GM08714 (cell line): ENCODE data around the gene CACUL1.

Source experiments
- H3K4me3 ChIP-seq: fragments of 200-500 bp; sonication (Bioruptor generic); 2 replicates; pipeline ENCODE4 v1.5.1; 2014; ENCODE audit warnings: mild to moderate bottlenecking, low read length, inconsistent platforms
- ZNF274 ChIP-seq: IDR thresholded peaks from 2 replicates; pipeline ENCODE4 v1.6.1; 2012; ENCODE audit warnings: mild to moderate bottlenecking, low read depth, low read length

CACUL1 gene

DNA sequence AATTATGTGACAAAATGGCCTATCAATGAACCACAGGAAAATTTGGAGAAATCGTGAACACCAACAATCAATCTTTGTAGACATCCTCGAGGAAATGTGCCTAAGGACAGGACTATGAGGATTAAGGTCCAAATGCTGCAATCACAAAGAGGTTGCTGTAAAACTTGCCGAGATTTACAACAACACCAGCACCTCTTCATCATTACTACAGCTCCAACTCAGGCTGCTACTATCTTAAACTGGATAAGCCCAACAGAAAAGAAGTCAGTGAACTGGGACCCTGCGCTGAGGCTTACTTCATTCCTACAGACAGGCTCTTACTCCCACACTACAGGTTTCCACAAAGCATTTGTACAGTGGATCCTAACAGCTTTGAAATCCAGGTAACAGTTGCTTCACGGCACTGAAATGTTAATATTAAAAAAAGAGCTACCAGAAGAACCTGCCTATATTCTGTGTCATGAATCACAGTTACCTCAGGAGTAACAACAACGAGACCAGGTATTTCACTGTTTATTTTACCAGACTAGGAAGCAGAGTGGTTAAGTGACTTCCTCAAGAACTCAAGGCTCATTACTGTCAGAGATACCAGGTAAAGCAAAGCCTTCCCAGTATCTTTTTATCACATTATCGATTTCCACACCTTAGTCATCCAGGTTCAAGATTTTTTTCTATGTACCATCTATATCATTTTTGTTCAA, 23.9 kb downstream of the CACUL1 start:
- TF ChIP-seq ZNF274 = no peak
- no peak overlapping the region for H3K4me3 ChIP-seq

DNA sequence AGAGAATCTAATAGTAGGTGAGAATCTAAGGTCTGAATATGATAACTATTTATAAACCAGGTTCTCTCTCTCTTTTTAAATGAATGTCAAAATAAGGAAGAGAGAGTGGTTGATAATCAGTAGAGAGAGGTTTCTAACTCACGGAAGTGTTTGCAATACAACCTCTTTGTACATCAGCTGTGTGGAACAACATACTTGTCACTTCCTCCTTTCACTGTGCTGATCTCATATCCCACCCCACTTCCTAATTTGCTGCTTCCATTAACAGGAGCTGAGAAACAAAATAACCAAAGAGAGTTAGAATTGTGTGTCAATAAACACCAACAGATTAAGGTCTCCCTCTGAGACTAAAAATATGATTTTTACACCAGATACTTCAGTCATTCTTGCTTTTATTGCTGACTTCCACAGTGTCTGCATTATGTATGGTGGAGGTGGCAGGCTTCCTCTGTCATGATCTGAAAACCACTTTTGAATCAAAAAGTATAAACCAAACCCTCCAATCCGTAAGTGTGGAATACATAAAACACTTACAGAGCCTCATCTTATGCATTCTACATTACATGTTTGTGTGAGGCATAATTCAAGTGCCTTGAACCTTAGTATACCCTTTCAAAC, 25.0 kb downstream of the CACUL1 start:
- H3K4me3 ChIP-seq = no peak overlapping the region
- TF ChIP-seq ZNF274 = no peak

DNA sequence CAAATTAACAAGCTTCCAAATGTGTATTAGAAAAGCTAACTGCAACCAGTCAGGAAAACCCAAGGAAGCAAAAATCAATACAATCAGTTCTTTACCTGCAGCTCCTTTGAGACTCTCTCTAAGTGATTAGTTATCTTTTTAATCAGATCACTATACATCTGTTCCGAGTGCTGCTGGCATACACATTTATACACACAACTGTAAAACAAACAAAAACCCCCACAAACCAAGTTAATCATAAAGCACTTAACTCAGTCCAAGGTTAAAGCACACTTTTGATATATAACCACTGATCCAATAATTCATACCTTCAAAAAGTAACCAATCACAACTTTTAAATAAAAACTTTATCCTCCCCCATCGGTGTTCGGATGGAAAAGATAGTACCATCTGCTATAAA, 25.6 kb downstream of the CACUL1 start:
- H3K4me3 ChIP-seq = no peak overlapping the region
- no peak for TF ChIP-seq ZNF274

DNA sequence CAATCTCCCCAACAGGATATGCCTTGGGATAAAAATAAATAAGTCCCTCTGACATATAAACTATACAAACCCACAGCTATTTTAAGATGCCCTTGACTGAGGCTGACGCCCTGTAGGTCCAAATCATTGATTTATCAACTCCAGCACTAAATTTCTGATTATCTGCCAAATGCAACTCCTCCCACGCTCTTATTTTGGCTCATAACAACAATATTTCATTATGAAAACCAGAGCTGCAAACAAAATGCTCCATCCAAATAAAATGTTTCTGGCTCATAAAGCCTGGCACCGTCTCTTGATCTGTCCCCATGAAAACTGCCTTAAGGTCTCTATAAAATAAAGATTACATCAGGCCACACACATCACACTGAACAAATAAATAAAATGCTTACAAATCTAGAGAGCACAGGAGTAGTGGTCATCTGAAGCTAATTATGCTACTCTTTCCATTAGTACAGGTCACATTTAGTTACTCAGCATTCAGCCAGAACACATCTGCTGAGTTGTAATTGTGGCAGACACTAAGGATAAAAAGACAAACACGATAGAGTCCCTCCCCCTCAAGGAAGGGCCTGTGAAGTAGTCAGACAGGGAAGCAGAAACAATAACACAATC, 28.8 kb downstream of the CACUL1 start:
- no peak overlapping the region for H3K4me3 ChIP-seq
- TF ChIP-seq ZNF274 = no peak

DNA sequence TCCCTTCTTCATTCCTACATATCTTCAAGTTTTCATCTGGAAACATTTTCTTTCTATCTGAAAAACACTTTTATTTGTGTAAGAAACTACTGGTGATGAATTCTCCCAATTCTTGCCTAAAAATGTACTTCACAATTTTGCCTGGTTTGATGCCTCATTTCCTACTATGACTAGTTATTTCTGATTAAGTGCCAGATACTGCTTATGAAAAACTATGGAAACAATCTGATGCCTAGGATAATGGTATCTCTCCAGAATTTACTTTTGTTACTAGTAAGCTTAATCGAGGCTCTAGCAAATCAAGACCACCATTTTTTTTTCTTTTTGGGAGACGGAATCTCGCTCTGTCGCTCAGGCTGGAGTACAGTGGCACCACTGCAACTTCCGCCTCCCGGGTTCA, 31.3 kb downstream of the CACUL1 start:
- H3K4me3 ChIP-seq = no peak overlapping the region
- no peak for TF ChIP-seq ZNF274

DNA sequence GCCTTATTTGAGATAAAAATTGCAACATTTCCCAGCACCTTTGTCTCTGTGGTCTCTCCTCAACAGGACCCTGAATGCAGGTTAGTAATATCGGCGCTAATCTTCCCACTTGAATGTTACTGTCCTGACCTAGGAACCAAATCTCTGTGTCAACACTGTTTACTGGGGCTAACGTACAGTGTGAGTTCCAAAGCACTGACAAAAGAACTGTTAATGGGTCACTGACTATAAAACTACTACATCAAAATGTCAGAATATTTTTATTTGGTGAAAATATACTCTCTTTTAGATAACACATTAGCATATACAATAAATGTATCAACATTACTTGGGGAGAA, 33.3 kb downstream of the CACUL1 start:
- no peak overlapping the region for H3K4me3 ChIP-seq
- no peak for TF ChIP-seq ZNF274

DNA sequence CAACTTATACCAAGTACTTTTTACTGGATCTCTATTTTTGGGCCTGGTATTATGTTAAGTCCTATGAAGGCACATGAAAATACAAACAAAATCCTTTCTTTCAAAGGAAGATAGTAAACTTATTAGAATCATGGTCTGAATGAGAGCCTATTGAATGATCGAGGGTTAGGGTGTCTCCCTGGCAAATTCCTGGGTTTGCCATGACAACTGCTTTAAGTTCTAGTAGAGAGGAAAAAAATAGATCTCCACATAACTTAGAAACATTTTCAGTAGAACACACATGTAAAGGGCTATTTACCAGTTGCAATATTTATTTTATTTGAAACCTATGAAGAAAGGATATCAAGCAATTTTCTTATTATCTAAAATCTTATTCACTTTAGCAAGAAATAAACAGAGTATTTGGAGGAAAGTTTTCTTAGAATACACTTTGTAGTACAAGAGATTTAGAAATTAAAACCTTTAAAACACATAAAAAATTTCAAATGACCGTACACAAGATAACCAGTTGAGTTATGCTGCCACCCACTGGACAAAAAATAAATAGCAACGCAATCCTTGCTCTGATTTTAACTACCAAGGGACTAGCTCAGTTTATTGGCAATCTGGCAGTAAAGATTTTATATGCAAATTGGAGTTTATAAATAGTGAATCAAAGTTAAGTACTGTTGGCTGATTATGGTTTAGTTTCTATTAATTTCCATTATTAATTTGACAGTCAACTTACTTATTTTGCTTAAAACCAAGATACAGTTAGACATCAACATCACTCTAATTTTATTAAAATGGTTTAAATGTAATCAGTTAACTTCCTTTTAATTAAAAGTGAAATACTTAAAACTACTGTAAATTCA, 33.9 kb downstream of the CACUL1 start:
- H3K4me3 ChIP-seq = no peak overlapping the region
- TF ChIP-seq ZNF274 = no peak

DNA sequence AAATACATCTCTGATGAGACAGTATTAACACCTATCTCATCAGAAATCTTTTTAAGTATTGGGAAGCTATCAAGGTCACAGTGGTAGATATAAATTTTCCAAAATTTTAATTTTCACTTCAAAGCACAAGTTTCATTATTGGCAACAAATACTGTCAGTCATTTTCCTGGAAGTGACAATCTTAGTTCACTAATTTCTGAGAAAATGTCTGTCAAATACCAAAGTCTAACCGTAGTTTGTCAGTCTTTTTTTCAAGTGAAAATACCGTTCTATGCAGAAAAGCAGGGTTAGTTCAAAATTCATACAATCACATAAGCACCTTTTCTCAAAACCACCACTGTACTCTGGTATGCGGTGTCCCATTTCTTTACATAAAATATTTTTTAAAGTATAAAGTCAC, 40.4 kb downstream of the CACUL1 start:
- TF ChIP-seq ZNF274 = no peak

DNA sequence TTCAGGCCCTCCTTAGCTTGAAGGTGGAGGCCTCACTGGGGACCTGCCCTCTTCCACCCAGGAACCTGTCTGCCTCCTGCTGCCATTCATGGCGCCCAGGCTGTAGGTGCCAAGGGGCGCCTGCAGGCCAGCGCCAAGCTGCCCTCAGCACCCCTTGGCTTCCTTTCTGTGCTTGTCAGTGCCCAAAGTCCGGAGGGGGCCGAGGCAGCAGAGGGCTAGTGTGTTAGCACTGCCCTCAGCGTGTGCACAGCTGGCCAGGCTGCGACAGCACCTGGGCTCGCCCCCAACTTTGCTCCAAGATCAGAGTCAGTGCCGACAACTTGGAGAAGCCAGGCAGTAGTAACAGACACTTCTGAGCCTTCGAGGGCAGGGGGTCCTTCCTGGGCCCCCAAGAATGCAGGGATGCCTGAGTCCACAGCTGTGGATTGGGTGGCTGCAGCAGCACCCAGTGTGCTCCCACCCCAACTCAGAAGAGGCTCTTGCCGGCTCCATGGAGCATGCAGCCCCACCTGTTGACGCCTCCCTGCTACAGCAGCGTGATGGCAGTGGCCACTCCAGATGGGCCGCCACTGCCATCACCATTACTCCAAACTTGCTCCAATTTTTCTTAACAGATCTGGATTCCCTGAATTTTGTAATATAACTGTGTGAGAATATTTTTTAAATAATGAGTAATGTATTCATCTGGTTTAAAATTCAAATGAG, 41.7 kb downstream of the CACUL1 start:
- no peak overlapping the region for H3K4me3 ChIP-seq
- TF ChIP-seq ZNF274 = no peak

More for the DNA sequence above, 40.4 kb downstream of the CACUL1 start:
- no peak overlapping the region for H3K4me3 ChIP-seq

DNA sequence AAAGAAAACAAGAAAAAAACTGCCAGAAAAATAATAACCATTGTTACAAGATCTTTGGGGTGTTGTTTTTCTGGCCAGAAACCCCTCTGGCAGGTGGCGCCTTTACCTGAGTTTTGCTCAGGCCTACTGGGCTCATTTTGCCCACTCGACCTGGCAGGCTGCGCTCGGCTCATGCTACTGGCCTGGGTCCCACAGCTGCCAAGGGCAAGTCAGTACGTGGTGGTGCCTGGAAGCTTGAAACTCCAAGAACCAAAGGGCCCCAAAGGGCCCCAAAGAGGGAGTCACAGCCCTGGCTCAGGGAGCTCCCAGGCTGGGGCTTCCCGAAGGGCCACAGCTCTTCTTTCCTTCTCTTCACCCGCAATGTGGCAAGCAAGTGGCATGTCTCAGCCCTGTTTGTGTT, 42.7 kb downstream of the CACUL1 start:
- TF ChIP-seq ZNF274 = no peak
- no peak overlapping the region for H3K4me3 ChIP-seq

DNA sequence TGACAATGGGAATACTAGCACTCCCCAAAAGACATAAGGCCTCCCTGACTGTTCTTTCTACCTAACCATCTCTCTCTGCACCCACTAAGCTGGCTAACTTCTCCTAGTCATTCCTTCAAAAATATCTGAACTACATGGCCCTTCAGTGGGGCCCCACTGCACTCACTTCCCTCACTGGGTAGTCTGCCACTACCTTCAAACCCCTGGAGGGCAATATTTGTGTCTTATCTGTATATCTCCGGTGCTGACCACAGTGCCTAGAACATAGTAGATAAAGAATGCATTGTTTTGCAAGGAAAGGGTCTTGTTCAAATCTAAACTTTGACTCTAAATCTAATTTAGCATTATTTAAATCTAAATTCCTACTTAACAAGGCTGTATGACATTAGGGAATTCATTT, 44.3 kb downstream of the CACUL1 start:
- H3K4me3 ChIP-seq = no peak overlapping the region

DNA sequence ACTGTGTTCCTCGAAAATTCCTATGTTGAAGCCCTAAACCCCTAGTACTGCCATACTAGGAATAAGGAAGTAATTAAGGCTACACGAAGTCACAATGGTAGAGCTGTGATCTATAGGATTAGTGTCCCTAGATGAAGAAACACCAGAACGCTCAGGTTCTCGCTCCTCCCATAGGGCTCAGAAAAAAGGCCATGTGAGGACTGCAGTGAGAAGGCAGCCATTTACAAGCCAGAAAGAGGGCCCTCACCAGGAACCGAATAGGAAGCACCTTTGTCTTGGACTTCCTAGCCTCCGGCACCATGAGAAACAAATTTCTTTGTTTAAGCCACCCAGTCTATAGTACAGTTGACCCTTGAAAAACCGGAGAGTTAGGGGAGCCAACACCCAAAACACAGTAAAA, 46.2 kb downstream of the CACUL1 start:
- H3K4me3 ChIP-seq = no peak overlapping the region
- no peak for TF ChIP-seq ZNF274

More for the DNA sequence above, 44.3 kb downstream of the CACUL1 start:
- no peak for TF ChIP-seq ZNF274

DNA sequence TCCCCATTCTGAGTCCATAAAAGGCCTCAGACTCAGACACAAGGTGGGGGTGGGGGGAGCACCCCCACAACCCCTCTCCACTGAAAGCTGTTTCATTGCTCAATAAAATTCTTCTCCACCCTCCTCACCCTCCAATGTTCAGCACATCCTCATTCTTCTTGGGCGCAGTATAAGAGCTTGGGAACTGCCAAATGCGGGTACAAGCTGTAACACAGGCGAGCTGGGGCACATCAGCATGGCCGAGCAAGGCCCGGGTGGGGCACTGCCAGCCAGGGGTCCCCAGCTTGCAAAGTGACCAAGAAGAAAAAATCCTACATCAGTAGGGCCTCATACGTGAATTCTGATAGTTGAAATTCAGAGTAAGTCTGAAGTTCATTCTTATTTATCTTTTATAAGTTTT, 50.1 kb downstream of the CACUL1 start:
- TF ChIP-seq ZNF274 = no peak
- no peak overlapping the region for H3K4me3 ChIP-seq
